ENCODE measurements around the gene STRN3.

GRCh38 chr14:30875788-30876053 is 150.5 kb downstream of the STRN3 start:
- TF ChIP-seq CREB5 (CRISPR knock-in tag; IDR thresholded peaks at IDR 0.05; ENCODE audit: low read depth), result no peak
- no peak for TF ChIP-seq TSHZ2 (CRISPR knock-in tag; IDR thresholded peaks at IDR 0.05)
- no peak for TF ChIP-seq ZC3H10 (CRISPR knock-in tag; IDR thresholded peaks at IDR 0.05)
- no peak for TF ChIP-seq POU6F1 (CRISPR knock-in tag; IDR thresholded peaks at IDR 0.05; ENCODE audit: borderline replicate concordance, low read depth)
- TF ChIP-seq RARB (CRISPR knock-in tag; IDR thresholded peaks at IDR 0.05), result no peak
- TF ChIP-seq ZFP3 (CRISPR knock-in tag; IDR thresholded peaks at IDR 0.05), result no peak
- no peak for TF ChIP-seq GLIS3 (CRISPR knock-in tag; IDR thresholded peaks at IDR 0.05)
- TF ChIP-seq BACH2 (CRISPR knock-in tag; IDR thresholded peaks at IDR 0.05; ENCODE audit: borderline replicate concordance), result no peak
- TF ChIP-seq PPARA (CRISPR knock-in tag; IDR thresholded peaks at IDR 0.05; ENCODE audit: borderline replicate concordance), result no peak
- no peak for TF ChIP-seq ARNTL (CRISPR knock-in tag; IDR thresholded peaks at IDR 0.05; ENCODE audit: borderline replicate concordance, low read depth)
- TF ChIP-seq PATZ1 (CRISPR knock-in tag; IDR thresholded peaks at IDR 0.05; ENCODE audit: borderline replicate concordance), result no peak
- TF ChIP-seq ZNF8 (CRISPR knock-in tag; IDR thresholded peaks at IDR 0.05), result no peak
- TF ChIP-seq SNAI2 (CRISPR knock-in tag; IDR thresholded peaks at IDR 0.05), result no peak

All from SK-N-SH treated with all-trans-retinoic acid at 6 μM for 48 hours (cell line).